Measurements from ENCODE around the gene OR4S1.
"Not testable (repeated sequence)": the region's sequence is repeated elsewhere in the genome, so short reads cannot be mapped to it uniquely, and the experiment has no call there.

The OR4S1 gene

DNA sequence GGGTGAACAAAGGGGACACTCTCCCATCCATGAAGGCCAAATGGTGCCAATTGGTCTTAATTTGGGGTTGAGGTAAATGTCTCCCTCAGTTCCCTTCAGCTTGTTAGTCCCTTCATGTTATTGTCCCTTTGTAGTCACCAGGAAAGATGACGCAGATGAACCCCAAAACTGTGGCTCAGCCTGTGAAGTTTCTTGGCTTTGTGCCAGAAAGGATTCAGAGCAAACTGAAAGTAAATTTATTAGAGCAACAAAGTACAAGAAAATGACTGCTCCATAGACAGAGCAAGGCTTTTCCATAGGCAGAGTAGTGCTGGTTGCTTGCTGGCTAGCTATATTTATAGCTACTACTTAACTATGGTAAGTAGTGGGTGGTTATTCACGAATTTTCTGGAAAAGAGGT, 35.4 kb downstream of the OR4S1 start:
- H3K4me1 ChIP-seq: no peaks in the 10 kb centered on the region
- H3K4me3 ChIP-seq (ENCODE audit: low read depth, low read length): no peak overlapping the region
- TF ChIP-seq, protein P1, sequence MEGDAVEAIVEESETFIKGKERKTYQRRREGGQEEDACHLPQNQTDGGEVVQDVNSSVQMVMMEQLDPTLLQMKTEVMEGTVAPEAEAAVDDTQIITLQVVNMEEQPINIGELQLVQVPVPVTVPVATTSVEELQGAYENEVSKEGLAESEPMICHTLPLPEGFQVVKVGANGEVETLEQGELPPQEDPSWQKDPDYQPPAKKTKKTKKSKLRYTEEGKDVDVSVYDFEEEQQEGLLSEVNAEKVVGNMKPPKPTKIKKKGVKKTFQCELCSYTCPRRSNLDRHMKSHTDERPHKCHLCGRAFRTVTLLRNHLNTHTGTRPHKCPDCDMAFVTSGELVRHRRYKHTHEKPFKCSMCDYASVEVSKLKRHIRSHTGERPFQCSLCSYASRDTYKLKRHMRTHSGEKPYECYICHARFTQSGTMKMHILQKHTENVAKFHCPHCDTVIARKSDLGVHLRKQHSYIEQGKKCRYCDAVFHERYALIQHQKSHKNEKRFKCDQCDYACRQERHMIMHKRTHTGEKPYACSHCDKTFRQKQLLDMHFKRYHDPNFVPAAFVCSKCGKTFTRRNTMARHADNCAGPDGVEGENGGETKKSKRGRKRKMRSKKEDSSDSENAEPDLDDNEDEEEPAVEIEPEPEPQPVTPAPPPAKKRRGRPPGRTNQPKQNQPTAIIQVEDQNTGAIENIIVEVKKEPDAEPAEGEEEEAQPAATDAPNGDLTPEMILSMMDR (IDR thresholded peaks at IDR 0.05; ENCODE audit: low read depth, low read length): no peak
- DNase-seq: no peak
- H3K27me3 ChIP-seq: no peaks in the 10 kb centered on the region
- H3K9me3 ChIP-seq: no peaks in the 10 kb centered on the region
- H3K36me3 ChIP-seq: no peaks in the 10 kb centered on the region

DNA sequence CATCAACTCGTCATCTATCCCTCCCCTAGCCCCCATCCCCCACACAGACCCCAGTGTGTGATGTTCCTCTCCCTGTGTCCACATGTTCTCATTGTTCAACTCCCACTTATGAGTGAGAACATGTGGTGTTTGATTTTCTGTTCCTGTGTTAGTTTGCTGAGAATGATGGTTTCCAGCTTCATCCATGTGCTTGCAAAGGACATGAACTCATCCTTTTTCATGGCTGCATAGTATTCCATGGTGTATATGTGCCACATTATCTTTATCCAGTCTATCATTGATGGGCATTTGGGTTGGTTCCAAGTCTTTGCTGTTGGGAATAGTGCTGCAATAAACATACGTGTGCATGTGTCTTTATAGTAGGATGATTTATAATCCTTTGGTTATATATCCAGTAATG, 36.5 kb downstream of the OR4S1 start:
- H3K36me3 ChIP-seq; H3K4me3 ChIP-seq (ENCODE audit: low read depth, low read length); H3K9me3 ChIP-seq; H3K27me3 ChIP-seq; H3K4me1 ChIP-seq; DNase-seq: not testable (repeated sequence)

DNA sequence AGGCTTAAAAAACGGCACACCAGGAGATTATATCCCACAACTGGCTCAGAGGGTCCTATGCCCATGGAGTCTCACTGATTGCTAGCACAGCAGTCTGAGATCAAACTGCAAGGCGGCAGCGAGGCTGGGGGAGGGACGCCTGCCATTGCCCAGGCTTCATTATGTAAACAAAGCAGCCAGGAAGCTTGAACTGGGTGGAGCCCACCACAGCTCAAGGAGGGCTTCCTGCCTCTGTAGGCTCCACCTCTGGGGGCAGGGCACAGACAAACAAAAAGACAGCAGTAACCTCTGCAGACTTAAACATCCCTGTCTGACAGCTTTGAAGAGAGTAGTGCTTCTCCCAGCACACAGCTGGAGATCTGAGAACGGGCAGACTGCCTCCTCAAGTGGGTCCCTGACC, 40.3 kb downstream of the OR4S1 start:
- not testable (repeated sequence) for H3K4me1 ChIP-seq, DNase-seq

DNA sequence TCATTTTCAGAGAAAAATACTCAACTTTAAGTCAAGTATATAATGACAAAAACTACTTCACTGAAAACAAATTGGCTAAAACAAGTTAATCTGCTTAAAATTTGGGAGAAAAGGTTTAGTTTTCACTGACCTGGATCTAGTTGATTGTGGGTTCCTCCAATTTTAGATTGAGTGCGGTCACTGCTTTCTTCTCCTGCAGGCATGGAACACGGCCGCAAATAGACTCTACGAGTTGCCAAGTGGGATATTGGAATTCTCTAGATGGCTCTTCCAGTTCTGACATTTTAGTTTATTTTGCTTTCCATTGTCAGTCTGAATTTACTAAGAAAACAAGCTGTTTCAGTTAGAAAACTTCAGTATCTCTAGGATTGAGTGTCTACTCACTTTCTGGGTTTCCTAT, 48.0 kb downstream of the OR4S1 start:
- Histone ChIP-seq H3K9me3 (no peaks in the 10 kb centered on the region), H3K36me3 (no peaks in the 10 kb centered on the region), H3K27me3 (no peaks in the 10 kb centered on the region), H3K4me3 (ENCODE audit: low read depth, low read length) (no peak overlapping the region), H3K4me1 (no peaks in the 10 kb centered on the region)
- TF ChIP-seq, protein P1 (IDR thresholded peaks at IDR 0.05; ENCODE audit: low read depth, low read length): no peak
- DNase-seq: no peak

More for the DNA sequence above, 40.3 kb downstream of the OR4S1 start:
- not testable (repeated sequence) for H3K27me3 ChIP-seq; H3K9me3 ChIP-seq; H3K36me3 ChIP-seq; H3K4me3 ChIP-seq (ENCODE audit: low read depth, low read length)

DNA sequence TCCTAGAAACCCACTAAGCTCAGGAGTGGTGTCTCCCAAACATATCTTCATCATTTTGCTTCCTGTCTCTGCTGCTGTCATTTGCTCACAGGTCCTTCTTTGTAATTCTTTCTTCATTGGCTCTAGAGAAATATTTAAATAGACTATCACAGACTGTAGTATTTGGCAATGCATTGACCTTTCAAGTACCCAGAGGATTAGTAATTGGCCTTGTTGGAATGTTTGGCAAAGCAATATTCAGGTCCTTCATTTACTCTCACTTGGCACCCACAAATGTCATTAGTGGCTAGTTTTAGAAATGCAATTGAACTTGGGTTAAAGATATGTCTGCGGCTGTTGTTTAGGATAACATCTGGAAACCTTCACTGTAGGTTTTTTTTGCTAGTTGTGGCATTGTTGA, 48.7 kb downstream of the OR4S1 start:
- H3K4me3 ChIP-seq (ENCODE audit: low read depth, low read length): no peak overlapping the region
- no peak for DNase-seq
- H3K4me1 ChIP-seq: no peaks in the 10 kb centered on the region
- no peaks in the 10 kb centered on the region for H3K36me3 ChIP-seq
- H3K9me3 ChIP-seq: no peaks in the 10 kb centered on the region
- TF ChIP-seq, protein P1 (IDR thresholded peaks at IDR 0.05; ENCODE audit: low read depth, low read length): no peak
- H3K27me3 ChIP-seq: no peaks in the 10 kb centered on the region

All from BE2C (cell line).